GM10266 (cell line): ENCODE data around the gene FCHSD2.

ENCODE experiments used
- DNase-seq: peaks from one replicate; pipeline ENCODE4 v3.0.0; 2012; ENCODE audit errors: extremely low spot score
- TF ChIP-seq, protein P1 (sequence below): IDR thresholded peaks from 2 replicates; pipeline ENCODE4 v1.5.1; 2012; ENCODE audit warnings: mild to moderate bottlenecking, low read depth; ENCODE audit not compliant: control insufficient read depth, insufficient read depth; ENCODE audit errors: missing control alignments

Gene FCHSD2

DNA sequence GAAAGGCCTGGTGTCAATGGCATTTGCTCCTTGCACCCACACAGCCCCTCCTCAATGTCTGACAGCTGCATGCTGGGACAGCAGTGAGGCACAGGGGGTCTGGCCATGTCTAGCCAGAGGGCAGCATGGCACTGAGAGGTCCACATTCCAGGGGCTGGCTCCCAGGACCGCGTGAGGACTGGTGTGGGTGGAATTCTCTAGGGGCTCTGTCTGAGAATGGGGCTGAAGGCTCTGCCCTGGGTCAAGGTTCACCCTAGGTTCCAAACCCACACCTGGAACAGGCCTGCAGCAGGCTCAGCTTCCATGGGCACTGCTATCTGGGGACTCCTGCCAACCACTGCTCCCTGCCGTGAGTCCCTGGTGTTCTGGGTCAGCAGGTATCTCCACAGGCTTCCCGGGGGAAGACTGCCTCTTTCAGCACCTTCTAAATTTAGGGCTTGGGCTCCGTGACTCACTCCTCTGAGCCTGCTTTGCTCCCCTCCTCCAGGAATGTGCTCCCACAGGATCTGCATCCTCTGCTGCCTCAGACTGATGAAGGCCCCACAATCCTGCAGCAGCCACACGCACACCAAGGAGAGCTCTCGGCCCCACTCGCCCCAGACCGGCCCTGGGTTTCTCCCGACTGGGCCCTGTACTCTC lies 352.5 kb downstream of the FCHSD2 start:
- no peak for DNase-seq
- TF ChIP-seq, protein P1, sequence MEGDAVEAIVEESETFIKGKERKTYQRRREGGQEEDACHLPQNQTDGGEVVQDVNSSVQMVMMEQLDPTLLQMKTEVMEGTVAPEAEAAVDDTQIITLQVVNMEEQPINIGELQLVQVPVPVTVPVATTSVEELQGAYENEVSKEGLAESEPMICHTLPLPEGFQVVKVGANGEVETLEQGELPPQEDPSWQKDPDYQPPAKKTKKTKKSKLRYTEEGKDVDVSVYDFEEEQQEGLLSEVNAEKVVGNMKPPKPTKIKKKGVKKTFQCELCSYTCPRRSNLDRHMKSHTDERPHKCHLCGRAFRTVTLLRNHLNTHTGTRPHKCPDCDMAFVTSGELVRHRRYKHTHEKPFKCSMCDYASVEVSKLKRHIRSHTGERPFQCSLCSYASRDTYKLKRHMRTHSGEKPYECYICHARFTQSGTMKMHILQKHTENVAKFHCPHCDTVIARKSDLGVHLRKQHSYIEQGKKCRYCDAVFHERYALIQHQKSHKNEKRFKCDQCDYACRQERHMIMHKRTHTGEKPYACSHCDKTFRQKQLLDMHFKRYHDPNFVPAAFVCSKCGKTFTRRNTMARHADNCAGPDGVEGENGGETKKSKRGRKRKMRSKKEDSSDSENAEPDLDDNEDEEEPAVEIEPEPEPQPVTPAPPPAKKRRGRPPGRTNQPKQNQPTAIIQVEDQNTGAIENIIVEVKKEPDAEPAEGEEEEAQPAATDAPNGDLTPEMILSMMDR, result no peak

DNA sequence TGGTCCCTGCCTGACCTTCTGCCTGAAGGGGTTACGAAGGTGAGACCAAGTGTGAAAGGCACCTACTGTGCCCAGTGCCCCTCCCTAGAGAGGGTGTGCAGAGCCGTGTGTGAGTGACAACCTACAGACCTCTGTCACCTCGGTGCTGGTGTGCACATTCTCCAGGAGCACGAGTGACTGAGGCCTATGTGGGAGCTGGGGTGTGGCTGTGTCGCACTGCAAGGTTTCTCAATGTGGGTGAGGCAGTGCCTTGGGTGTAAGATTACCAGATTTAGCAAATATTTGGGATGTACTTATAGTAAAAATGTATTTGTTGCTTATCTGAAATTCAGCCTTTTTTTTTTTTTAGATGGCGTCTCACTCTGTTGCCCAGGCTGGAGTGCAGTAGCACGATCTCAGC lies 353.9 kb downstream of the FCHSD2 start:
- TF ChIP-seq, protein P1, result no peak
- no peak for DNase-seq

DNA sequence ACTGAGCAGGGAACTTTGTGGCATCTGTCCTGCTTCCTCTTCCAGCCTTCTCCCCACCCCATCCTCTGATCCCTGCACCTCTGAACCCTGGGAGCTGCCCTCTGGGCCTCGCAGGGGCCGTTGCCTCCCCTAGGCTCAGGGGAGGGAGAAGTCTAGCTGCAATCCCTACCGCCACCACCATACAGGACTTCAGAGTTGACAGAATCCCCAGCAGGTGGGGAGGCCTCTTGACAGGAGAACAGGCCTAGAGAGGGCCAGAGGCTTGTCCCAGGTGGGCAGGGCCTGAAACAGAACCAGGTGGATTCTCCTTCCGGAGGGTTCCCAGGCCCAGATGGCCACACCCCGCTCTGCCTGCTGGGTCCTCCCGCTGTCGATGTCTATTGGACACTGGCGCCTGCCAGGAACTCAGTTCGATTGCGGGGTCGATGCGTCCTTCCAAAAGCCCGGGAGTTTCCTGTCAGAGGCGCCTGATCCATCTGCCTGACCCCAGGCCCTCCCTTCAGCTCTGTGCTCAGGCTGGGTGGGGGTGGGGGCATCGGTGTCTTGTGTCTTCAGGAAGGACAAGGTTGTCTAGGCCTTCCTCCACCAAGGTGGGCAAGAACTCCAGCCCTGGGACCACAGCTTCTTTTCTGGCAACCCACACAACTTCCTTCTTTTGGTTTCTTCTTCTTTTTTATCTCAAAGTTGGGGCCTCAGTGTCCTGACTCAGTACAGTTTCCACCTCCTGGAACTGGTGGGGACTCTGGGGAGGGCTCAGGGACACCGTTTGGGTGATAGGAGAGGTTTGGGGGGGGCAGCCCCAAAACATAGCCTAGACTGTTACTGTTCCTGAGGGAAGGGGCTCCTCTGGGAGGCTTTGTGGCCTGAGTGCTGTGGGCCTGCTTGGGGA lies 354.7 kb downstream of the FCHSD2 start:
- DNase-seq, result peak; percentile 67
- TF ChIP-seq, protein P1, result peak; percentile 9
